Activated T-cell treated with anti-CD3 and anti-CD28 coated beads, Interleukin-2, amount 50 U/mL, for 1 hour (primary cell): ENCODE results near the gene YDJC.
"Not testable (repeated sequence)": the region's sequence is repeated elsewhere in the genome, so short reads cannot be mapped to it uniquely, and the experiment has no call there.

Source experiments
- DNase-seq: peaks from one replicate; pipeline ENCODE4 v3.0.0-alpha.2; 2020

Gene YDJC

GRCh38 chr22:21603973-21604372 lies 25.8 kb downstream of the YDJC start:
- no peak for DNase-seq

GRCh38 chr22:21602579-21602978 lies 27.2 kb downstream of the YDJC start:
- DNase-seq, result no peak

- DNase-seq, result no peak
Observed at GRCh38 chr22:21599053-21599893, 30.5 kb downstream of the YDJC start.

GRCh38 chr22:21598302-21598701 lies 31.5 kb downstream of the YDJC start:
- DNase-seq, result no peak

GRCh38 chr22:21596356-21597135 lies 33.3 kb downstream of the YDJC start:
- not testable (repeated sequence) for DNase-seq

GRCh38 chr22:21594865-21595452 lies 34.9 kb downstream of the YDJC start:
- DNase-seq, result no peak

- no peak for DNase-seq
Observed at GRCh38 chr22:21593406-21594232, 36.2 kb downstream of the YDJC start.

- no peak for DNase-seq
Observed at GRCh38 chr22:21592422-21592821, 37.4 kb downstream of the YDJC start.

- no peak for DNase-seq
Observed at GRCh38 chr22:21591695-21592094, 38.1 kb downstream of the YDJC start.

GRCh38 chr22:21590809-21591641 lies 38.8 kb downstream of the YDJC start:
- DNase-seq, result no peak

- DNase-seq, result no peak
Observed at GRCh38 chr22:21589396-21589795, 40.4 kb downstream of the YDJC start.

GRCh38 chr22:21587803-21588611 lies 41.8 kb downstream of the YDJC start:
- no peak for DNase-seq

GRCh38 chr22:21585389-21585788 lies 44.4 kb downstream of the YDJC start:
- DNase-seq, result no peak

- no peak for DNase-seq
Observed at GRCh38 chr22:21582801-21583740, 46.8 kb downstream of the YDJC start.

GRCh38 chr22:21581009-21581713 lies 48.7 kb downstream of the YDJC start:
- DNase-seq, result not testable (repeated sequence)

GRCh38 chr22:21580623-21581007 lies 49.2 kb downstream of the YDJC start:
- DNase-seq, result not testable (repeated sequence)

GRCh38 chr22:21579474-21579851 lies 50.4 kb downstream of the YDJC start:
- DNase-seq, result no peak
